ENCODE data around the gene SLC27A4. TPM values are rescaled to one million over a fixed set of nuclear protein-coding genes. Genes with fewer than 3 reads are reported as not detected.

The SLC27A4 gene
- total and polyA plus RNA-seq, 2 of the 13 experiments (the other 11 are each of a cell fraction or from before 2014, with no cell fraction given), result 10.6 to 18.8 TPM

- no TSS peak for BruUV-seq (replicated peaks)
- in situ Hi-C loops (cut with HindIII; ENCODE audit: extremely low pct_ligation_motif_present, low pct_unique_long_range_greater_than_20kb), result no loop called here
- no peak for DNase-seq (ENCODE audit: low spot score)
- TF ChIP-seq MED8 (CRISPR knock-in tag; IDR thresholded peaks at IDR 0.05; ENCODE audit: insufficient replicate concordance) (no peak), SCMH1 (CRISPR knock-in tag; IDR thresholded peaks at IDR 0.05; ENCODE audit: borderline replicate concordance) (no peak), MNT (IDR thresholded peaks at IDR 0.05) (no peak), KDM2A (CRISPR knock-in tag; IDR thresholded peaks at IDR 0.05; ENCODE audit: borderline replicate concordance, low read depth) (no peak), ZNF747 (CRISPR knock-in tag; IDR thresholded peaks at IDR 0.05; ENCODE audit: borderline replicate concordance) (no peak), FIP1L1 (IDR thresholded peaks at IDR 0.05; ENCODE audit: borderline replicate concordance, insufficient read depth, low read depth, low read length) (no peak), ZNF674 (CRISPR knock-in tag; IDR thresholded peaks at IDR 0.05; ENCODE audit: low read depth) (no peak), ZNF543 (CRISPR knock-in tag; IDR thresholded peaks at IDR 0.05) (no peak), BCL6 (CRISPR knock-in tag; IDR thresholded peaks at IDR 0.05) (no peak), SALL1 (CRISPR knock-in tag; IDR thresholded peaks at IDR 0.05) (no peak), E2F1 (CRISPR knock-in tag; IDR thresholded peaks at IDR 0.05) (no peak), TARDBP (CRISPR knock-in tag; IDR thresholded peaks at IDR 0.05) (no peak), SP1 (IDR thresholded peaks at IDR 0.05) (no peak), SP1 (CRISPR knock-in tag; IDR thresholded peaks at IDR 0.05) (no peak), PLRG1 (conservative IDR thresholded peaks at IDR 0.05) (no peak)
- TF ChIP-seq, protein P1, sequence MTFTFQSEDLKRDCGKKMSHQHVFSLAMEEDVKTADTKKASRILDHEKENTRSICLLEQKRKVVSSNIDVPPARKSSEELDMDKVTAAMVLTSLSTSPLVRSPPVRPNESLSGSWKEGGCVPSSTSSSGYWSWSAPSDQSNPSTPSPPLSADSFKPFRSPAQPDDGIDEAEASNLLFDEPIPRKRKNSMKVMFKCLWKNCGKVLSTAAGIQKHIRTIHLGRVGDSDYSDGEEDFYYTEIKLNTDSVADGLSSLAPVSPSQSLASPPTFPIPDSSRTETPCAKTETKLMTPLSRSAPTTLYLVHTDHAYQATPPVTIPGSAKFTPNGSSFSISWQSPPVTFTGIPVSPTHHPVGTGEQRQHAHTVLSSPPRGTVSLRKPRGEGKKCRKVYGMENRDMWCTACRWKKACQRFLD (CRISPR knock-in tag; IDR thresholded peaks at IDR 0.05; ENCODE audit: borderline replicate concordance), result no peak
- CTCF ChIA-PET (ENCODE audit: low intra/inter-chr PET ratio, low total read pairs), result no interaction called here
- POLR2A ChIA-PET, result no interaction called here
- Histone ChIP-seq H3K4me2 (ENCODE audit: low read depth, low read length) (no peak overlapping the region), H4K20me1 (ENCODE audit: insufficient read depth, low read length) (no peaks in the 10 kb centered on the region), H3K9me3 (ENCODE audit: low read length) (no peaks in the 10 kb centered on the region), H3K36me3 (replicated peaks in 1 of 2; ENCODE audit: control insufficient read depth in 1 of 2, insufficient read depth in 2 of 2, low read length in 2 of 2) (peaks cover 15 to 48% of the 10 kb centered on the region in 2 experiments), H3K4me1 (ENCODE audit: insufficient read depth, low read length) (peaks cover 14% of the 10 kb centered on the region), H3K9ac (ENCODE audit: insufficient read depth, low read depth, low read length) (no peak overlapping the region), H3K27me3 (ENCODE audit: control insufficient read depth in 1 of 2, insufficient read depth in 2 of 2, low read length in 2 of 2) (no peaks in the 10 kb centered on the region), H3K79me2 (ENCODE audit: insufficient read depth, low read length) (no peaks in the 10 kb centered on the region), H3K27ac (ENCODE audit: extremely low read length, insufficient read depth, low read length) (no peak overlapping the region), H3K4me3 (replicated peaks in 1 of 3; ENCODE audit: insufficient read depth in 1 of 3, low read depth in 2 of 3, low read length in 3 of 3) (no peak overlapping the region), H2AFZ (ENCODE audit: low read length) (no peak overlapping the region)
- FAIRE-seq, result no peak
- WGBS (ENCODE audit: low lambda C conversion rate), result 95% methylated on average over 11 of the region's 11 CpGs
- no peak for ATAC-seq
- intact Hi-C loops (cut with micrococcal nuclease; ENCODE audit: unreplicated experiment), result no loop called here
Observed at GRCh38 chr9:128390150-128390812, 50.0 kb downstream of the SLC27A4 start.
